IMR-90 (cell line): ENCODE measurements around the gene TMED6. TPM values are rescaled to one million over a fixed set of nuclear protein-coding genes. Genes with fewer than 3 reads are reported as not detected.

ENCODE experiments used
- ATAC-seq: fragments of 200-7000 bp; cut with Tn5 transposase; 2 replicates; pipeline ENCODE4 v1.9.1; 2020; ENCODE audit warnings: low read depth, mild to moderate bottlenecking, moderate library complexity
- BruUV-seq: library from RNA; stranded (reverse); fragments of 400-500 nt; replicated peaks from 2 replicates; lab custom pipeline; 2021; lab: Mats Ljungman, UMichigan
- CTCF ChIA-PET: fragments of 300-600 bp; formaldehyde crosslinking; extraction: SDS; loops from one replicate; lab custom pipeline; 2021; ENCODE audit warnings: antibody characterized with exemption; lab: Yijun Ruan, JAX
- POLR2A ChIA-PET: fragments of 300-600 bp; sonication (Branson Sonifier 250); formaldehyde crosslinking; loops from one replicate; lab custom pipeline; 2022; ENCODE audit warnings: antibody characterized with exemption; ENCODE audit not compliant: unreplicated experiment; lab: Charles Lee
- DNase-seq: peaks from one replicate; pipeline ENCODE4 v3.0.0; 2013
- H2AFZ ChIP-seq: replicated peaks from 2 replicates; pipeline ENCODE3; 2013; ENCODE audit warnings: low read length, mild to moderate bottlenecking; ENCODE audit not compliant: poor library complexity
- H2AK5ac ChIP-seq: 2 replicates; pipeline ENCODE4 v1.6.1; 2013; ENCODE audit warnings: low read depth, low read length, inconsistent platforms
- H2AK9ac ChIP-seq: replicated peaks from 2 replicates; pipeline ENCODE3; 2013; ENCODE audit warnings: mild to moderate bottlenecking, low read depth, low read length, moderate library complexity; ENCODE audit not compliant: poor library complexity
- H2BK120ac ChIP-seq: 2 replicates; pipeline ENCODE4 v1.6.1; 2013; ENCODE audit warnings: low read depth, low read length, inconsistent platforms
- H2BK15ac ChIP-seq: 3 replicates; pipeline ENCODE4 v1.6.1; 2013; ENCODE audit warnings: low read depth, low read length, inconsistent platforms
- H2BK20ac ChIP-seq: 2 replicates; pipeline ENCODE4 v1.6.1; 2013; ENCODE audit warnings: low read depth, mild to moderate bottlenecking, inconsistent platforms, low read length, moderate library complexity
- H2BK5ac ChIP-seq: 2 replicates; pipeline ENCODE4 v1.6.1; 2013; ENCODE audit warnings: mild to moderate bottlenecking, low read depth, low read length, inconsistent platforms; ENCODE audit not compliant: poor library complexity, severe bottlenecking
- H3K14ac ChIP-seq: replicated peaks from 2 replicates; pipeline ENCODE4 v1.6.1; 2013; ENCODE audit warnings: low read depth, low read length, inconsistent platforms
- H3K18ac ChIP-seq: 2 replicates; pipeline ENCODE4 v1.6.1; 2013; ENCODE audit warnings: low read depth, low read length, control low read depth
- H3K23ac ChIP-seq: 2 replicates; pipeline ENCODE4 v1.6.1; 2013; ENCODE audit warnings: low read depth, low read length, inconsistent platforms
- H3K27ac ChIP-seq: 2 replicates; pipeline ENCODE4 v1.5.1; 2013; ENCODE audit warnings: mild to moderate bottlenecking, control low read depth, low read length; ENCODE audit not compliant: insufficient read depth
- H3K27me3 ChIP-seq: 2 replicates; pipeline ENCODE4 v1.6.1; 2013; ENCODE audit warnings: low read length; ENCODE audit not compliant: control insufficient read depth, insufficient read depth
- H3K36me3 ChIP-seq: 2 replicates; pipeline ENCODE4 v1.6.1; 2013; ENCODE audit warnings: low read length, mixed read lengths; ENCODE audit not compliant: control insufficient read depth, insufficient read depth
- H3K4ac ChIP-seq: 2 replicates; pipeline ENCODE4 v1.6.1; 2013; ENCODE audit warnings: low read depth, low read length, inconsistent platforms
- H3K4me1 ChIP-seq: 2 replicates; pipeline ENCODE4 v1.6.1; 2013; ENCODE audit warnings: low read length, mixed read lengths; ENCODE audit not compliant: control insufficient read depth, insufficient read depth
- H3K4me2 ChIP-seq: 2 replicates; pipeline ENCODE4 v1.6.1; 2013; ENCODE audit warnings: low read depth, mild to moderate bottlenecking, control low read depth, low read length, moderate library complexity
- H3K4me3 ChIP-seq: 2 replicates; pipeline ENCODE4 v1.5.1; 2013; ENCODE audit warnings: low read depth, mild to moderate bottlenecking, control low read depth, low read length, moderate library complexity; ENCODE audit not compliant: insufficient read depth
- H3K56ac ChIP-seq: 2 replicates; pipeline ENCODE4 v1.6.1; 2013; ENCODE audit warnings: low read length, inconsistent platforms; ENCODE audit not compliant: insufficient read depth; ENCODE audit errors: extremely low read depth
- H3K79me1 ChIP-seq, 2 experiments: 2 replicates each; pipeline ENCODE4 v1.6.1; 2013; ENCODE audit warnings: low read length in 2 of 2, inconsistent platforms in 1 of 2, low read depth in 1 of 2
- H3K9ac ChIP-seq: 2 replicates; pipeline ENCODE4 v1.6.1; 2013; ENCODE audit warnings: low read depth, low read length, control low read depth
- H3K9me1 ChIP-seq: 2 replicates; pipeline ENCODE4 v1.6.1; 2013; ENCODE audit warnings: low read length, inconsistent platforms; ENCODE audit not compliant: insufficient read depth
- H3K9me3 ChIP-seq: 2 replicates; pipeline ENCODE4 v1.6.1; 2013; ENCODE audit warnings: low read length; ENCODE audit not compliant: control insufficient read depth, insufficient read depth
- H4K20me1 ChIP-seq: 2 replicates; pipeline ENCODE4 v1.6.1; 2013; ENCODE audit warnings: low read length, inconsistent platforms; ENCODE audit not compliant: insufficient read depth
- H4K5ac ChIP-seq: 2 replicates; pipeline ENCODE4 v1.6.1; 2013; ENCODE audit warnings: mild to moderate bottlenecking, low read depth, low read length, control low read depth
- H4K8ac ChIP-seq, 2 experiments: 2 replicates each; pipeline ENCODE4 v1.6.1; 2013; ENCODE audit warnings: low read depth in 2 of 2, low read length in 2 of 2, control low read depth in 1 of 2, inconsistent platforms in 1 of 2
- H4K91ac ChIP-seq: 2 replicates; pipeline ENCODE4 v1.6.1; 2013; ENCODE audit warnings: low read depth, low read length, inconsistent platforms; ENCODE audit not compliant: insufficient read depth
- BHLHE40 ChIP-seq: fragments of 150-350 bp; IDR thresholded peaks from 2 replicates; pipeline ENCODE4 v1.6.1; 2016; ENCODE audit warnings: mild to moderate bottlenecking, low read depth, low read length
- CHD1 ChIP-seq: IDR thresholded peaks from 2 replicates; pipeline ENCODE4 v1.6.1; 2012; ENCODE audit warnings: low read depth, low read length, improper control_type of control experiment
- MAZ ChIP-seq: IDR thresholded peaks from 2 replicates; pipeline ENCODE4 v1.6.1; 2012; ENCODE audit warnings: low read depth, mild to moderate bottlenecking, low read length, improper control_type of control experiment, moderate library complexity, borderline replicate concordance
- MXI1 ChIP-seq: IDR thresholded peaks from 2 replicates; pipeline ENCODE4 v1.6.1; 2012; ENCODE audit warnings: low read depth, mild to moderate bottlenecking, low read length, moderate library complexity, borderline replicate concordance
- NFE2L2 ChIP-seq: fragments of 150-350 bp; IDR thresholded peaks from 2 replicates; pipeline ENCODE4 v1.6.1; 2016; ENCODE audit warnings: low read depth, mild to moderate bottlenecking, low read length
- RFX5 ChIP-seq: IDR thresholded peaks from 2 replicates; pipeline ENCODE4 v1.8.0; 2012; ENCODE audit warnings: low read depth, mild to moderate bottlenecking, low read length, moderate library complexity
- SMC3 ChIP-seq: fragments of 150-350 bp; IDR thresholded peaks from 2 replicates; pipeline ENCODE4 v1.6.1; 2016; ENCODE audit warnings: low read depth, mild to moderate bottlenecking, antibody characterized with exemption, low read length, moderate library complexity
- USF2 ChIP-seq: fragments of 150-350 bp; IDR thresholded peaks from 2 replicates; pipeline ENCODE4 v1.6.1; 2017; ENCODE audit warnings: mild to moderate bottlenecking, antibody characterized with exemption, low read length, low read depth
- WGBS, 2 experiments: methylation state at CpG; one replicate each; pipeline versions ENCODE4 v1.1.5 to v1.1.7; 2013; ENCODE audit warnings: missing lambda C conversion rate in 2 of 2; ENCODE audit not compliant: insufficient read length in 1 of 2; ENCODE audit errors: extremely low coverage in 2 of 2; 5-methylcytosine and 5-hydroxymethylcytosine counted together
- dilution Hi-C: fragments of 300-500 bp; cut with HindIII; formaldehyde crosslinking; loops from one replicate; pipeline ENCODE4 v1.14.3; 2018; ENCODE audit warnings: low sequenced_read_pairs; ENCODE audit not compliant: unreplicated experiment
- in situ Hi-C: fragments of 300-500 bp; cut with MboI; formaldehyde crosslinking; loops from 3 replicates; pipeline ENCODE4 v1.14.3; 2019; ENCODE audit warnings: low sequenced_read_pairs, inconsistent platforms, mixed read lengths
- intact Hi-C: fragments of 100-400 bp; cut with micrococcal nuclease; formaldehyde crosslinking; loops from 2 replicates; pipeline ENCODE4 v1.10.0; 2022
- polyA plus RNA-seq, 3 experiments: library from polyadenylated mRNA; depleted of rRNA; stranded (reverse); fragments of >200 nt; gene quantifications; 2 replicates each; pipeline ENCODE4 v1.2.3, GENCODE V29; 2012; ENCODE audit warnings: low replicate concordance in 1 of 3
- total RNA-seq: library from RNA; depleted of rRNA; stranded (reverse); fragments of >200 nt; gene quantifications from 2 replicates; pipeline ENCODE4 v1.2.3, GENCODE V29; 2012

The TMED6 gene
- total and polyA plus RNA-seq, 2 of the 4 experiments (the other 2 are of a cell fraction), result 0.10 TPM; not detected in 1

DNA sequence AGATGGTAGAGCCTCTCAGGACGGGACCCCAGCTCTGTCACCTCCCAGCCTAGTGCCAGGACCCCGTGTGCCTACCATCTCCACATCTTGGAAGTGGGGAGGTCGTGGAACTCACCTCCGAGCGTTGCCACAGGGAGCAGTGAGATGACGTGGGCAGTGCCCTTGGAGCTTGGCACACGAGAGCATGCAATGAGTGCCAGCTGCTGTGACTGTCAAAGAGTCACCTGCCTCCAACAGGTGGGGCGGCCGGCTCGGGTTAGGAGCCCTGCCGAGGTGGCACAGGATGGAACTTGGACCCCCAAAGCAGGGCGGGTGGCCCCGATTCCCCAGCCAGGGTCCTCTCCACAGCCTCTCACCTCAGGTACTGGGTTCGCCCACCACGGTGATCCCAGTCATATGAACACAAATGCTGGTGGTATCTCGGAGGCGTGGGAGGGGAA, 35.0 kb downstream of the TMED6 start:
- no peaks in the 10 kb centered on the region for H3K9me3 ChIP-seq
- H4K5ac ChIP-seq, result no peak overlapping the region
- no peak overlapping the region for H2BK5ac ChIP-seq
- H3K27me3 ChIP-seq, result no peaks in the 10 kb centered on the region
- H3K4ac ChIP-seq, result no peak overlapping the region
- H3K79me1 ChIP-seq, result peaks cover 36 to 82% of the 10 kb centered on the region in 2 experiments
- no peak overlapping the region for H2BK20ac ChIP-seq
- H3K14ac ChIP-seq, result no peak overlapping the region
- H4K91ac ChIP-seq, result no peak overlapping the region
- peak overlapping the region; percentile 55 for H2AK9ac ChIP-seq
- no peak overlapping the region for H3K18ac ChIP-seq
- no peak overlapping the region for H2AK5ac ChIP-seq
- H3K4me1 ChIP-seq, result peaks cover 4% of the 10 kb centered on the region
- no peak overlapping the region for H3K4me2 ChIP-seq
- H2AFZ ChIP-seq, result no peak overlapping the region
- POLR2A ChIA-PET, result no interaction called here
- dilution Hi-C loops (no loop called here), in situ Hi-C loops (no loop called here), intact Hi-C loops (no loop called here)
- no peak overlapping the region for H4K8ac ChIP-seq
- TF ChIP-seq MXI1, result no peak
- TF ChIP-seq BHLHE40, result no peak
- TF ChIP-seq USF2, result no peak
- TF ChIP-seq CHD1, result no peak
- TF ChIP-seq MAZ, result no peak
- TF ChIP-seq NFE2L2, result no peak
- no peak for TF ChIP-seq RFX5
- TF ChIP-seq SMC3, result no peak
- H3K23ac ChIP-seq, result no peak overlapping the region
- CTCF ChIA-PET, result no interaction called here
- peaks cover 39% of the 10 kb centered on the region for H4K20me1 ChIP-seq
- H3K27ac ChIP-seq, result no peak overlapping the region
- H3K4me3 ChIP-seq, result no peak overlapping the region
- H3K56ac ChIP-seq, result no peak overlapping the region
- peaks cover 4% of the 10 kb centered on the region; the same call in 1 of the 2 replicates for H3K9me1 ChIP-seq
- DNase-seq, result no peak
- 93% methylated on average over 10 of the region's 17 CpGs; no CpG with 5 or more reads in 1 of the 2 experiments for WGBS, 2 experiments
- no peak overlapping the region for H2BK120ac ChIP-seq
- peaks cover 65% of the 10 kb centered on the region for H3K36me3 ChIP-seq
- H2BK15ac ChIP-seq, result no peak overlapping the region
- no TSS peak for BruUV-seq
- no peak overlapping the region for H3K9ac ChIP-seq
- ATAC-seq, result no peak
